GM21526 (cell line): ENCODE measurements around the gene CHMP1A.

Source experiments
- ATAC-seq: cut with Tn5 transposase; IDR thresholded peaks from one replicate; pipeline ENCODE4 v1.9.1; 2021; ENCODE audit warnings: moderate library complexity; ENCODE audit not compliant: unreplicated experiment, low FRiP score

The CHMP1A gene

GRCh38 chr16:89629827-89630610 lies 27.5 kb downstream of the CHMP1A start:
- no peak for ATAC-seq

- ATAC-seq = no peak
These were observed 32.4 kb downstream of the CHMP1A start for GRCh38 chr16:89624777-89625761.

- ATAC-seq = no peak
These were observed 33.8 kb downstream of the CHMP1A start for GRCh38 chr16:89623511-89624261.

- ATAC-seq = no peak
These were observed 35.7 kb downstream of the CHMP1A start for GRCh38 chr16:89621698-89622409.

- ATAC-seq = no peak
These were observed 36.3 kb downstream of the CHMP1A start for GRCh38 chr16:89621136-89621697.

- ATAC-seq = no peak
These were observed 37.1 kb downstream of the CHMP1A start for GRCh38 chr16:89620406-89620841.

GRCh38 chr16:89619840-89620239 lies 37.7 kb downstream of the CHMP1A start:
- no peak for ATAC-seq

- ATAC-seq = no peak
These were observed 39.2 kb downstream of the CHMP1A start for GRCh38 chr16:89618109-89618998.

GRCh38 chr16:89617036-89617435 lies 40.5 kb downstream of the CHMP1A start:
- no peak for ATAC-seq

GRCh38 chr16:89616623-89617022 lies 40.9 kb downstream of the CHMP1A start:
- no peak for ATAC-seq

- ATAC-seq = no peak
These were observed 41.9 kb downstream of the CHMP1A start for GRCh38 chr16:89615596-89616090.

GRCh38 chr16:89615176-89615575 lies 42.3 kb downstream of the CHMP1A start:
- ATAC-seq = no peak

GRCh38 chr16:89613954-89614459 lies 43.5 kb downstream of the CHMP1A start:
- ATAC-seq = no peak

GRCh38 chr16:89613231-89613953 lies 44.1 kb downstream of the CHMP1A start, which contains the start of gene DPEP1:
DPEP1 (plus strand) TSS chr16:89613642; CDS start chr16:89630411, 16,769 bp downstream.
- ATAC-seq = no peak

- no peak for ATAC-seq
These were observed 44.9 kb downstream of the CHMP1A start for GRCh38 chr16:89612415-89613166.

GRCh38 chr16:89610108-89610453 lies 47.4 kb downstream of the CHMP1A start:
- ATAC-seq = no peak
